Measurements from ENCODE around the gene ZBTB17.

The ZBTB17 gene

DNA sequence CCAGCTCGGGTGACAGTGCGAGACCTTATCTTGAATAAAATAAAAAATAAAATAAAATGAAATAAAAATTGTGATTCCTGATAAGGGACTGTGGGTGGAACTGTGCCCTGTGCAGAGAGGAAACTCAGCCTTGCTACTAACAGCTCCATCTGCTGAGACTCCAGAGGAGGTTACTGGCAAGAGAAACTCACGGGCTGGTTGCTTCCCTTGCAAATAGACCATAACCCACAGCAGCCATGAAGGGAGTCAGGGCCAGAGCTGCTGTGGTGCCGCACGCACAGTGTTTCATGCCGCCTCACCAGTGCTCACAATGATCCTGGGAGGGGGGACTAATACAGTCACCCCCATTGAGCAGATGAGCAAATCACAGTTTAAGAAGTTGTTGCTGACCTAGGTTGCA lies 13.7 kb downstream of the ZBTB17 start:
- DNase-seq (ENCODE audit: extremely low read depth in 1 of 2, low read depth in 1 of 2) = no peak

GRCh38 chr1:15961492-15961891 lies 14.4 kb downstream of the ZBTB17 start:
- no peak for DNase-seq (ENCODE audit: extremely low read depth in 1 of 2, low read depth in 1 of 2)

DNA sequence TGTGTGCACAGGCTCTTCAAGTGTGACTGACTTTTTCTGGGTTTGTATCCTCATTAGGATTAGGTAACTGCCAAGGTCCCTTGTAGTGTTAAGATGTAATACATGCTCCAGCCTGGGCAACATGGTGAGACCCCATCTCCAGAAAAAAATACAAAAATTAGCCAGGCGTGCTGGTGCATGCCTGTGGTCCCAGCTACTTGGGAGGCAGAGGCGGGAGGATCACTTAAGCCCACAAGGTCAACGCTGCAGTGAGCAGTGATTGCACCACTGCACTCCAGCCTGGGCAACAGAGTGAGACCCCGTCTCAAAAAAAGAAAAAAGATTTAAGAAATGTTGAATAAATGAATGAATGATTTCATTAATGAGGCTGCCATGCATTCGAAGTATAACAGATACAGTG lies 15.1 kb downstream of the ZBTB17 start:
- DNase-seq (ENCODE audit: extremely low read depth in 1 of 2, low read depth in 1 of 2) = no peak

DNA sequence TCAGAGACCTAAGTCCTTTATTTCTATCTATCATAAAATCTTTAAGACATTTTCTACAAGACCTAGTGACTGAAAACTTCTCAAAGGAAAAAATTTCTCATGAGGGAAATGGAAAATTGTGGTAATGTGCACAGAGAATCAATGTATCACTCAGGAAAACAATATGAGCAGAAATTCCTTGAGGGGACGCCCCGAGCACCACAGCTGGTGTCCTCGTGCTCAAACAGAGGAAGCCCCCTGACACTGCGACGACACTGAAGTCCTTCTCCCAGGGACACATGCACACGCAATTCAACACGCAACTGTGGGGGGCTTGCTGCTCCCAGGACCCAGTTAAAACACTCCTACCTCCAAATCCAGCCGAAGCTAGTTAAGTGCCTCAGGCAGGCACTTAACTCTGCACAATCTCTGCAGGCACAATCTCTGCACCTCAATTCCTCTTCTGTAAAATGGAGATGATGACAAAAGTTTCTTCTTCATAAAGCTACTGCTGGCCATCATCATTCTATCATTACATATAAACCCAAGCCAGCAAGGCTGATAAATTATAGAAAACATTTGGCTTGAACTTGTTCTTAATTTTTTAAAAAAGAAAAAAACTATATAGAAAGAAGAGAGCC lies 16.0 kb downstream of the ZBTB17 start:
- DNase-seq (ENCODE audit: extremely low read depth in 1 of 2, low read depth in 1 of 2) = no peak

DNA sequence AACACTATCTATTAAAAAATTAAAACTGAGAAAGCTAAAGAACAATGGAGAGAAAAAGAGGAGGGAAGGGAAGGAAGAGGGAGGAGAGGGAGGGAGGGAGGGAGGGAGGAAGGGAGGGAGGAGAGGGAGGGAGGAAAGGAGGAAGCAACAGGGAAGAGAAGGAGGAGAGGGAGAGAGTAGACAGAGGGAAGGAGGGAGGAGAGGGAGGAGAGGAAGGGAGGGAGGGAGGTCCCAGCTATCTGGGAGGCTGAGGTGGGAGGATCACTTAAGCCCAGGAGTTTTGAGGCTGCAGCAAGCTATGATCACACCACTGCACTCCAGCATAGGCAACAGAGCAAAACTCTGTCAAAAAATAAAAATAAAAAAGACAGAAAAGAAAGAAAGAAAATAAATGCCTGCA lies 16.5 kb downstream of the ZBTB17 start:
- no peak for DNase-seq (ENCODE audit: extremely low read depth in 1 of 2, low read depth in 1 of 2)

DNA sequence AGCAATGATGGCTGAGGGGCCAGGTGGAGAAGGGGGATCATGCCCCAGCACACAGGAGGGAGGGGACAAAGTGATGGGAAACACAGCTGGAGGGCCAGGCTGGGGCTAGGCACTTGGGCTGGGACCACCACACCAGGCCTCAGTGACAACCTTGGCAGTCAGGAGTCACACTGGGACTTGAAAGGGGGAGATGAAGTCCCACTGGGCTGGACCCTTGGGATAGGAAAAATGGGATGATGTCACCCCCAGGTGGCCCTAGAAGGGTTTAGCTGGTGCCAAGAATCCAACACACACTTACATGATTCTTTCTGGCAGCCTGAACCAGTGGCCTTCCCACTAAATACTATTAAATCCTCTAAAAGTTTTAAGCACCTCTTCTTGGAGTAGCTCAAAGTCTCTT lies 17.1 kb downstream of the ZBTB17 start:
- DNase-seq (ENCODE audit: extremely low read depth in 1 of 2, low read depth in 1 of 2) = no peak

DNA sequence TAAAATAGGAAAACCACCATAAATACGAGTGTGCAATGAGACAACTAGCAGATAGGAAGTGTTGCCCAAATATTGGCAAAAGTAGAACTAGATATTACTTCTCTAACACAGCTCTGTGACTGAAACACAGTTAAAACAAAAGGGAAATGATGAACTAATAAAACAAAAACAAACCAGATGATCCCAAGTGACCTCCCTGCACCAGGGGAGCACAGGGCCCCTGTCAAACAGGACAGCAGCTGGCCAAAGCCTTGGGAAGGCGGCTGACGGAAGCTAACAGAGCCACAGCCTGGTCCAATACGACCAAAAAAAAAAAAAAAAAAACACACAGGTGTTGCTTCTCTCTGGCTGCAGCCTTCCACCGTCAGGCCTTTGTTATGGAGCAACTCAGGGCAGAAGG lies 17.8 kb downstream of the ZBTB17 start:
- no peak for DNase-seq (ENCODE audit: extremely low read depth in 1 of 2, low read depth in 1 of 2)

- DNase-seq (ENCODE audit: extremely low read depth in 1 of 2, low read depth in 1 of 2) = no peak
Measured at GRCh38 chr1:15957221-15958095, 18.4 kb downstream of the ZBTB17 start.

DNA sequence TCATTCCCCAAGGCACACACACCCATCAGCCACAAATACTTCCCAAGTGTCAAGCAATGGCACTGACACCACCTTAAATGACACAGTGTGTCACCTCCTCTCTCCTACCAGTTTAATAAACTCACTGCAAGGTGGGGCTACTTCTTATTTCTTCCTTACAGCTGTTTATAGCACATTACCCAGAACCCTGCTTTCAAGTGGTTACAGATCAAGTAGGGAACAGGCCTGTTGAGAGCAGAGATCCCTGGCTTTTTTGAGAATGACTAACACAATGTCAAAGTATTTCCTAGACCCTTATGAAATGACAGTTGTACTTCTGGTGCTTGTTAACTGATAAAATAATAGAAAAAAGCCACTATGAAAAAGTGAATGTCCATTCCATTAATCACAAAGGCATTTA lies 19.8 kb downstream of the ZBTB17 start:
- DNase-seq (ENCODE audit: extremely low read depth in 1 of 2, low read depth in 1 of 2) = no peak

GRCh38 chr1:15955552-15955951 lies 20.3 kb downstream of the ZBTB17 start:
- DNase-seq (ENCODE audit: extremely low read depth in 1 of 2, low read depth in 1 of 2) = no peak

- DNase-seq (ENCODE audit: extremely low read depth in 1 of 2, low read depth in 1 of 2) = no peak
Measured at GRCh38 chr1:15954316-15954715, 21.6 kb downstream of the ZBTB17 start.

GRCh38 chr1:15953791-15954241 lies 22.1 kb downstream of the ZBTB17 start:
- no peak for DNase-seq (ENCODE audit: extremely low read depth in 1 of 2, low read depth in 1 of 2)

DNA sequence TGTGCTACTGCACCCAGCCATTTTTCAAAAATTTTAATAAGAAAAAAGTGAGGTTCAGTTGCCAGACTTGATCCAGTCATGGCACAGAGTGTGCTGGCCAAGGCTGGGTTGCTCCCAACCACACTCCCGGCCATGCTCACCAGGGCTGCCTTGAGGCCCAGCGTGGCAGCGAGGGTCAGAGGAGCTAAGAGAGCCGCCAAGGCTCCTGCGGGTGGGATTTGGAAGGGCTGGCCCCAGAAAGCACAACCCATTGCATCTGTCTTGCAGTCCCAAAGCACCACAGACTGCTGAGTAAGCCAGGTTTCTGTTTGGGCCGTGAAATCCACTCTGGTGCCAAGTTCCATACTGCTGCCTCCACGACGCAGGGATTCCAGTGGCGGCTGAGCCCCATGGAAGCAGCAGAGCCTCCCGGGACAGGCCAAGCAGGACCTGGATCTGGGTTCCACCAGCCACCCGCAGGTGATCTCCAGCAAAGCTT lies 22.6 kb downstream of the ZBTB17 start:
- DNase-seq (ENCODE audit: extremely low read depth in 1 of 2, low read depth in 1 of 2) = no peak

DNA sequence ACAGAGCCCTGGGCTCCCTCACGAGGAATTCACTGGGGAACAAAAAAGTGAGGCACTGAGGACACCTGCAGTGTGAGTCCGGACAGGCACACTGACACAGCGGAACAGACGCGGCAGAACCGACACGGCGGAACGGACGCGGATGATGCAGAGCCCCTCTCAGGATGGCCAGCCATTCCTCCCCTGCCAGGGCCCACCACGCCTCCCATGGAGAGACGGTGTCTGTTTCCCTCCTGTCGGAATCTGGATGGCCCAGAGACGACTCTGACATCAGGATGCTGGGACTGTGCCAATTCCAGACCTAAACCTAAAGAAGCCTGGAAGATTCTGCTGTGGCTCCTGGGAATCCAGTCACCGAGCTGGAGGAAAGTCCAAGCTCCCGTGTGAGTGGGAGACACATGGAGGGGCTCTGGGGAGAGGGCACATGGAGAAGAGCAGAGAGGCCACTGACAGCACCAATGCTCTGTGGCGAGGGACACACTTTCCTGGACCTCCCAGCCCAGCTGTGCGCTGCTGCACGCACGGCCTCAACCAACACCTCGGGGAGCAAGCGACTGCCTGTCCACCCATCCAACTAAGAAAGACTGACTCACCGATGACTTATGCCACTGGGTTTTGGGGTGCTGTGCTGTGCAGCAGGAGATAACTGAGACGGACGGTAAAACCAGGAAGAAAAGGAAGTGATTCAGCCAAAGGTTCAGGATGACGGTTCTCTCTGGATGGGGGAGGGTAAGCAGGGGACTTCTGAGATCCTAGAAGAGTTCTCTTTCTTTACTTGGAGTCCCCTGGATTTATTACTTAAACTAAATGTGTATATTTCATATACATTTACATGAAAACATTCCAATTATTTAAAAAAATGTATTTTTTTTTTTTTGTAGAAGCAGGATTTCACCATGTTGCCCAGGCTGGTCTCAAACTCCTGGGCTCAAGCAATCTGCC lies 23.3 kb downstream of the ZBTB17 start:
- DNase-seq (ENCODE audit: extremely low read depth in 1 of 2, low read depth in 1 of 2) = peak in 1 of 2 donors; percentile 64

DNA sequence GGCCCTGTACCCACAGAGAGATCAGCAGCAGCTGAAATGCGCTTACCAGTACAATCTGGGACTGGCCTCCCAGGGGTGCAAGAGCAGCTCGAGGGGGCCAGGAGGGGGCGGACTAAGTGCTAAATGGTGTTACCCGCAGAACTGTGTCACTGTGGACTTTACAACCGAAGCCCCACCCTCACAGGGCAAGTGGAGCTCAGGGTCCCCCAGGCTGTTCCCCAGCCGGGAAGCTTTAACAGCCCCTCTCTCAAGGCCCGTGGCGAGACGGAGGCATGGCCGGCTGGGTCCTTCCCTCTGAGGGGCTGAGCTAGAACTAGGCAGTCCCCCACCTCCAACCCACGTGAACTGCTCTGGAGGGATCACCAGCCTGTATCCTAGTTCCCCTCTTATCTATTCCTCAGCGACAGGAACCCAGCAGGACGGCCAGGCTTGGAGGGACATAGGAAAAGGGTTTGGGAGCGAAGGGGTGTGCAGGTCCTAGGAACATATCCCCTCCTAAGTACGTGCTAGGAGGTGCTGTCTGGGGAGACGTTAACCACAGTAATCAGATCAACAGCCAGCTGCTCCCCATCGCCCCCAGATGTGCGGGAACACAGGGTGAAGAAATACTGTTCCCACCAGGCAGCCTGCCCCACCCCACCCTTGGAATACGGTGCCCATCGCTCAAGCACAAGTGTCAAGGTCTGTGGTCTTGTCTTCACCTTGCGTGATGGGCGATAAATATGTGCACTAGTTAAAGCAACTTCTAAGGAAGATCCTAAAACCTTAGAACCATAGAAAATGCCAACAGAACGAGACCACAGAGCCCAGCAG lies 24.4 kb downstream of the ZBTB17 start:
- DNase-seq (ENCODE audit: extremely low read depth in 1 of 2, low read depth in 1 of 2) = peak in 1 of 2 donors; percentile 72

DNA sequence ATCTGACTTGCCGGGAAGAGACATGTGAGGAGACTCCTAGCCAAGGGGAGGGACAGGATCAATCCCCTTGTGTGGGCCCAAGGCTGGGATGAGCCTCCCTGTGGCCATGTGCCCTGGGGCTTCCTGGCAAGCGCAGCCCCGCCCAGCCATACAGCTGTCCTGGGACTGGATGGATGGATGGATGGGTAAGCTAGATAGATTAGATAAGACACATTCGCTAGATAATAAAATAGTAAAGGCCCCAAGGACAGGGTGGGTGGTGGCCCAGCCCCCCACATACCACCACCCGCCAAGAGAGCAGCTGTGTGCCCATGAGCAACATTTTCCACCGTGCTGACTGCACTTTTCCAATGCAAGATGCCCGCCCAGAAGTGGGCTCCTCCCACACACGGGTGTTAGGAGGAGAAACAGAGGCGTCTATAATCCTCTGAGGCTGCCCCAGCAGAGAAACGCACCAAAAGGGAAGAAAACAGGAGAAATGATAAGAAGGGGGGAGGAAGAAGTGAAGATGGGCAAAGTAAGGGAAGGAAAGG lies 25.1 kb downstream of the ZBTB17 start:
- peak; percentile 70 to 88 for DNase-seq (ENCODE audit: extremely low read depth in 1 of 2, low read depth in 1 of 2)

GRCh38 chr1:15950302-15950701 lies 25.6 kb downstream of the ZBTB17 start:
- DNase-seq (ENCODE audit: extremely low read depth in 1 of 2, low read depth in 1 of 2) = peak in 1 of 2 donors; percentile 73

DNA sequence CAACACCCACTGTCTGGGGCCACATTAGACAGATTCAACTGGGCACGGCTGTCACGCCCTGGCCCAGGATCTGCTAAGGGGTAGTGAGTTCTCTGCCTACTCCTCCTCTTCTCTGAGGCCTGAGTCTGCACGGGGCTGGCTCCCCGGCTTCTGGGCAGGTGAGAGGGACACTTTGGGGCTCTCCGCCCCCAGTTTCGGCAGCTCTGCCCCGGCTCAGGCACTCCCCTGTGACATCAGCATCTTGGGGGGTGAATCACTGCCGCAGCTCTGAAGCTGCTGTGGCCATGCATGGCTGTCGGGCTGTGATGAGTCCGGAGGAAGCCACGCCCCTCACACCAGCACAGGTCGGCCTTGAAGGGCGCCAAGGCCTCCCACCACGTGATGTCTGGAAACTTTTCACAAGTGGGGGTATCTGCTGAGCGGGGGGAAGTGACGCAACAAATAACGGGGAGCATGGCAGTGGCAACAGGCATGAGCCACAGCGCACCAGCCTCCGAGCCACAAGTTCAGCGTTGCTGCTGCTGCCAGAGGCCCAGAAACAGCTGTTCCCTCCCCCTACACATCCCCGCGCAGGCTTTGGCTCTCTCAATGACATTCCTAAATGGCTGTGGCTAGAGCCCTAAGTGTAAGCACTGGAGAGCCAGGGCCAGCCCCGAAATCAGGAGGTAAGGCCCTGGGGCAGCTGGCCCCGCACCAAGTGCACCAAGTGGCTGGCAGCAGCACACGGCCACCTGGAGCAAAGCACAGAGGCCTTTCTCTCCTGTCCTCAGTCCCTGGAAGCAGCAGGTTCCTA lies 26.3 kb downstream of the ZBTB17 start:
- peak; percentile 91 to 97 for DNase-seq (ENCODE audit: extremely low read depth in 1 of 2, low read depth in 1 of 2)
